ENCODE results near the gene NFIA. TPM values are rescaled to one million over a fixed set of nuclear protein-coding genes. Genes with fewer than 3 reads are reported as not detected.

The NFIA gene
- total RNA-seq, 3 donors from 2014 or later = 54.9 to 87.5 (median 79.6) TPM

GRCh38 chr1:61293986-61294504 is 211.7 kb downstream of the NFIA start:
- DNase-seq (ENCODE audit: low spot score in 2 of 2) = no peak
- no peaks in the 10 kb centered on the region for H3K27me3 ChIP-seq
- intact Hi-C loops (cut with DNase I; ENCODE audit: low total_unique reads) = no loop called here
- no peak overlapping the region for H3K27ac ChIP-seq
- no peak for TF ChIP-seq POLR2A (IDR thresholded peaks at IDR 0.05)
- TF ChIP-seq POLR2AphosphoS5 (IDR thresholded peaks at IDR 0.05) = no peak
- TF ChIP-seq, protein P1, sequence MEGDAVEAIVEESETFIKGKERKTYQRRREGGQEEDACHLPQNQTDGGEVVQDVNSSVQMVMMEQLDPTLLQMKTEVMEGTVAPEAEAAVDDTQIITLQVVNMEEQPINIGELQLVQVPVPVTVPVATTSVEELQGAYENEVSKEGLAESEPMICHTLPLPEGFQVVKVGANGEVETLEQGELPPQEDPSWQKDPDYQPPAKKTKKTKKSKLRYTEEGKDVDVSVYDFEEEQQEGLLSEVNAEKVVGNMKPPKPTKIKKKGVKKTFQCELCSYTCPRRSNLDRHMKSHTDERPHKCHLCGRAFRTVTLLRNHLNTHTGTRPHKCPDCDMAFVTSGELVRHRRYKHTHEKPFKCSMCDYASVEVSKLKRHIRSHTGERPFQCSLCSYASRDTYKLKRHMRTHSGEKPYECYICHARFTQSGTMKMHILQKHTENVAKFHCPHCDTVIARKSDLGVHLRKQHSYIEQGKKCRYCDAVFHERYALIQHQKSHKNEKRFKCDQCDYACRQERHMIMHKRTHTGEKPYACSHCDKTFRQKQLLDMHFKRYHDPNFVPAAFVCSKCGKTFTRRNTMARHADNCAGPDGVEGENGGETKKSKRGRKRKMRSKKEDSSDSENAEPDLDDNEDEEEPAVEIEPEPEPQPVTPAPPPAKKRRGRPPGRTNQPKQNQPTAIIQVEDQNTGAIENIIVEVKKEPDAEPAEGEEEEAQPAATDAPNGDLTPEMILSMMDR (IDR thresholded peaks at IDR 0.05) = no peak
- no peaks in the 10 kb centered on the region for H3K4me1 ChIP-seq
- H3K4me3 ChIP-seq = no peak overlapping the region
- H3K9me3 ChIP-seq = no peaks in the 10 kb centered on the region
- no peaks in the 10 kb centered on the region for H3K36me3 ChIP-seq

DNA sequence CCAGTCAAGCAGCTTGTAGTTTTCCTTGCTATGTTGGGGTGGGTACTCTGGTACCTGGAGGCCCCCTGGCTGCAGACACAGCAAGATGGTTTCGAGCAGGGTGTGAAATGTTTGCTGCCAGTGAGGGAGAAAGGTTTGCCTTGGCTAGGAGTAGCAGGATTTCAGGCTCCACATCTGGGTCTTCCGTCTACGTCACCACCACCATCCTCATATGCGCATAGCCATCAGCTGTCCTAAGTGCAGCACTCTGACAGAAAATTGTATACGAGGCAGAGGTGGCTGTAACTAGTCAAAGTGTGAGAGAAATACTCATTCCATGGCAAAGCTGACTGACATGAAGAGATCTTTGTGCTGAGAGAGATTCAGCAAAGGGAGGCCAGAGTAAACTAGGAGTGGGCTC is 212.6 kb downstream of the NFIA start:
- intact Hi-C loops (cut with DNase I; ENCODE audit: low total_unique reads) = no loop called here
- Histone ChIP-seq H3K9me3 (no peaks in the 10 kb centered on the region), H3K27ac (no peak overlapping the region), H3K36me3 (no peaks in the 10 kb centered on the region), H3K4me1 (no peaks in the 10 kb centered on the region), H3K4me3 (no peak overlapping the region), H3K27me3 (no peaks in the 10 kb centered on the region)
- DNase-seq (ENCODE audit: low spot score in 2 of 2) = no peak
- TF ChIP-seq, protein P1 (IDR thresholded peaks at IDR 0.05) = no peak
- no peak for TF ChIP-seq POLR2A (IDR thresholded peaks at IDR 0.05)
- no peak for TF ChIP-seq POLR2AphosphoS5 (IDR thresholded peaks at IDR 0.05)

GRCh38 chr1:61295818-61296537 is 213.6 kb downstream of the NFIA start:
- Histone ChIP-seq H3K4me3 (no peak overlapping the region), H3K27me3 (no peaks in the 10 kb centered on the region), H3K36me3 (no peaks in the 10 kb centered on the region), H3K9me3 (no peaks in the 10 kb centered on the region), H3K4me1 (no peaks in the 10 kb centered on the region), H3K27ac (no peak overlapping the region)
- TF ChIP-seq POLR2AphosphoS5 (IDR thresholded peaks at IDR 0.05) = no peak
- no peak for TF ChIP-seq POLR2A (IDR thresholded peaks at IDR 0.05)
- TF ChIP-seq, protein P1 (IDR thresholded peaks at IDR 0.05) = no peak
- intact Hi-C loops (cut with DNase I; ENCODE audit: low total_unique reads) = no loop called here
- no peak for DNase-seq (ENCODE audit: low spot score in 2 of 2)

DNA sequence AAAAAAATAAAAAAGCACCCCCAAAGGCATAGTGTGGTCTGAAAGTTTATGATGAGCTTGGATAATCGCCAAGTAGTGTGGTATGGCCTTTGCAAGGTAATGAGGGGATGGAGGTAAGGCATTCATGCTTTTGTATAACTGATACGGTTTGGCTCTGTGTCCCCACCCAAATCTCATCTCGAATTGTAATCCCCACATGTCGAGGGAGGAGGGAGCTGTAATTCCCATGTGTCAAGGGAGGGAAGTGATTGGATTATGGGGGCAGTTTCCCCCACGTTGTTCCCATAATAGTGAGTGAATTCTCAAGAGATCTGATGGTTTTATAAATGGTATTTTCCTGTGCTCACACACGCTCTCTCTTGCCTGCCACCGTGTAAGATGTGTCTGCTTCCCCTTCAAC is 215.5 kb downstream of the NFIA start:
- H3K4me3 ChIP-seq = no peak overlapping the region
- no peak for DNase-seq (ENCODE audit: low spot score in 2 of 2)
- intact Hi-C loops (cut with DNase I; ENCODE audit: low total_unique reads) = no loop called here
- H3K9me3 ChIP-seq = no peaks in the 10 kb centered on the region
- H3K27me3 ChIP-seq = no peaks in the 10 kb centered on the region
- H3K4me1 ChIP-seq = no peaks in the 10 kb centered on the region
- no peaks in the 10 kb centered on the region for H3K36me3 ChIP-seq
- TF ChIP-seq POLR2AphosphoS5 (IDR thresholded peaks at IDR 0.05) = no peak
- no peak overlapping the region for H3K27ac ChIP-seq

DNA sequence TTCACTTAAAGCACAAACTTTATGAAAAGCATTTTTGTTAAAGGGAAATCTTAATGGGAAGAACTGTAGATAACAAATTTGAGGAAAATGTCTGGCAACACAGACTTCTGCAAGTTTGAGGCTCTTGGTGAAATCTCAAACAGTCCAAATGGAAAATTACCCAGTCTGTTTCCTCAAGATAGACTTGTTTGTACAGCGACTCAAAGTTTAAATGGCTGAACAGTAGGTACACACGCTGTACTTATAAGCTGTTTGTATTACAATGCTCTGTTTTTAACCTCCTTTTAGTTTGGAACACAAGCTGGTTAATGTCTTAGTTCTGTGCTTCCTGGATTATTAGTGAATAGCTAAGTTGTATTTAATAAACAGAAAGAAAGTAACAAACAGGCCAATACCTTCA is 217.1 kb downstream of the NFIA start:
- intact Hi-C loops (cut with DNase I; ENCODE audit: low total_unique reads) = no loop called here
- no peaks in the 10 kb centered on the region for H3K9me3 ChIP-seq
- TF ChIP-seq POLR2A (IDR thresholded peaks at IDR 0.05) (no peak), POLR2AphosphoS5 (IDR thresholded peaks at IDR 0.05) (no peak)
- TF ChIP-seq, protein P1 (IDR thresholded peaks at IDR 0.05) = no peak
- no peak for DNase-seq (ENCODE audit: low spot score in 2 of 2)
- H3K4me3 ChIP-seq = no peak overlapping the region
- no peaks in the 10 kb centered on the region for H3K36me3 ChIP-seq
- H3K4me1 ChIP-seq = no peaks in the 10 kb centered on the region
- H3K27ac ChIP-seq = peak overlapping the region; percentile 44 to 52
- H3K27me3 ChIP-seq = no peaks in the 10 kb centered on the region
